NCI-H1092 (cell line): ENCODE data around the gene CREBBP.

Source experiments
- DNase-seq: peaks from one replicate; lab custom pipeline; 2025; lab: John Stamatoyannopoulos, UW

CREBBP gene

GRCh38 chr16:3824121-3824795 lies 56.3 kb downstream of the CREBBP start:
- no peak for DNase-seq

DNA sequence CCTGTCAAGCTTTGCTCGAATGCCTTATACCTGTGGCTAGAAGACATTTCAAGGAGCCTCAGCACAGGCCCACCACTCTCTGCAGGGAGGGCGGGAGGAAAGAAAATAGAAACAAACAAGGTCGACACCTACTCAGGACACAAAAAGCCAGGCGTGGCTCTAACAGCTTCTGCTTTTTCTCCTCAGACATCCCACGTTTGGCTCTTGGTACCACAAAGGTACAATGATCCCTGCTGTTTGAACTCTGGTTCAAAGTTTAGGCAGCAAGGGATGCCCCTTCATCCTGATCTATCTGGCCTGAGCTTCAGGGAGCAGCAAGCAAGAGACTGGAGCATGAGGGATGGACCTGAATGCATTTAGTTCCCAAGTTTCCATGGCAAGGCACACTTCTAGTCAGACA lies 57.1 kb downstream of the CREBBP start:
- DNase-seq = no peak

GRCh38 chr16:3822366-3823045 lies 58.0 kb downstream of the CREBBP start:
- DNase-seq = no peak

- DNase-seq = no peak
Observed at GRCh38 chr16:3821184-3821583, 59.3 kb downstream of the CREBBP start.

DNA sequence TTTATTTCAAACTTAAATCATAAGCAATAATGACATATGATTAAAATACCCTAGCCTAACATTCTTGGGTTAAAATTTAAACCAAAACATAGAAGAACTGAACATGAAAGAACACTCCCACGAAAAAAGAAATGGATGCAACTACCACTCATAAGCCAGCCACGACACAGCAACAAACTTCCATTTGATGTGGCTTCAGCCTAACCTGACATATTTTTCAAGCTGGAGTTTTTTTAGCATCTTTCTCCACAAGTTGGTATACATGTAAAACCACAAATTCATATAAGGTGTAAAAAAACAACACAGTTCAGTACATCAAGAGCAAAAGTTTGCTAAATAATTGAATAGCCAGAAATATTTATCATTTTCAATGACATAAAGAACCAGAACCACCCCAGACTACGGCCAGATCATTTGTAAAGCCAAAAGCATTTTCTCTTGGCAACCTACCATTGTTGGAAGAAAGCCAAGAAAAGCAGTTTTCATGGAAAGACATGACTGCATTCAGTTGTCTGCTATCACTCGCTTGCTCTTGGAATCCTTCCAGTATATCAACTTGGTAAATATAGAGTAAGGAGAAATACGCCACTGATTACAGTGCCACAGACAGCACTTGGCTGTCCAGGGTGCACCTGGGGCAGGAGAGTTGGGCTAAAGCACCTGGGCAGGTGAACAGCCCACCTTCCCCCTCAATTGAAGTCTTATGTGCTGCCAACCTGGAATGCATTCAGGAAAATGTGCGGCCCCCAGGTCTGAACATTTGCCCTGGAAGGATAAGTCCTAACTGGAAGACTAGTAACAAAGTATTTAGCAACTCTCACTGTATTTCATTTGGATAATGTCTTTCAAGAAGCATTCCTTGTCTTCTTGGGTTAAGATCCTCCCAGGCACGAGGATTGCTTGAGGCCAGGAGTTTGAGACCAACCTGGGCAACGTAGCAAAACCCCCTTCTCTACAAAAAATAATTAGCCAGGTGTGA lies 60.5 kb downstream of the CREBBP start:
- DNase-seq = peak; percentile 94

GRCh38 chr16:3819175-3819527 lies 61.4 kb downstream of the CREBBP start:
- no peak for DNase-seq

GRCh38 chr16:3816326-3816725 lies 64.2 kb downstream of the CREBBP start:
- no peak for DNase-seq

GRCh38 chr16:3814755-3815154 lies 65.8 kb downstream of the CREBBP start:
- DNase-seq = no peak

DNA sequence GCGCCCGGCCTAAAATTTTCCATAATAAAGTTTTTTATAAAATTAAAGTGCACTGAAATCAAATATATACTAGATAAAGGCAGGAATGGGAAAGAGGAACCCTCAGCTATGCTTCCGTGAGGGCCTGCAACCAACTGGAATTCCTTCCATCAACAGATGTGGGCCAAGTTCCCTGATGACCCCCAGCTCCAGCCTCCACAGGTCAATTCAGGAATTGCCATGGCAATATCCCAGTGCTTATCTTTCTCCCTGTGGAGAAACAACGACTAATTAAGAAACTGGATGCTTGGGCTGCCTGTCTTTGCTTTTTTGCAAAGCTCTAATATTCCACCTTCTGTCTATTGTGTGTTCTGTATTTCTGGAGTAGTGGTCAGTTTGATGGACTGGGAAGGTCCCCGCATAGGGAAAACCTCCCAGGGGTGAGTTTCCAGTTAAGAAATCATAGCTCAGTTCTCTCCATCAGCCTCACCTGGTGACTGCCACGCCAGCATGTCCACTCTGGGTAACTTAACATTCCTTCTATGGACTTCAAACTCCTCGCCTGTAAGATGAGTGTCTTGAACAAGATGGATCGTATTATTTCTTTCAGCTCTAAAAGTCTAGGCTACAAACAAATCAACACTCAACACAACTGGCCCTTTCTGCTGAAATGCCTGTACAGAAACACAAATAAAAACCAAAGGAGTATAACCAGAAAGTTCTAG lies 67.9 kb downstream of the CREBBP start:
- no peak for DNase-seq

GRCh38 chr16:3810818-3811217 lies 69.7 kb downstream of the CREBBP start:
- DNase-seq = no peak

DNA sequence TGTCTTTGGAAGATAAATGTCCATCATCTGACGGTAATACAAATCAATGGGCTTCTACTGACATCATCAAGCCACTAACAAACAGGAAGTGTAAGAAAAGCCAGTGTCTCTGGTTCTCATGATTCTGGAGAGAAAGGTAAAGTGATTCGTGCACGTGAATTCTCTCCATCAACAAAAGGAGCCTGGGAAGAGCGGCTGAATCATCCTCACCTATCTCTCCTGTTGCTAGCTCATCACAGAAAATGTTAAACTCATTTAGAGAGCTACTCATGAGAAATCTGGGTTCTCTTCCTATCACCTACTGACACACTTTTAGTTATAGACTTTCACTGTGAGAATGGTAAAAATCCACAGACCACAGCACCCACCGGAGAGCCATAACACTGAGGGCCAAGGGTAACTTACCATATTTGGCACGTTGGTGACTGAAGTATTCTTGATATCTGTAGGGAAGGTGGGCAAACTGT lies 70.3 kb downstream of the CREBBP start:
- DNase-seq = no peak

- DNase-seq = no peak
Observed at GRCh38 chr16:3808308-3809063, 72.0 kb downstream of the CREBBP start.

GRCh38 chr16:3807425-3808123 lies 72.9 kb downstream of the CREBBP start:
- no peak for DNase-seq

- no peak for DNase-seq
Observed at GRCh38 chr16:3804426-3805016, 76.0 kb downstream of the CREBBP start.

GRCh38 chr16:3800477-3801270 lies 79.8 kb downstream of the CREBBP start:
- no peak for DNase-seq

DNA sequence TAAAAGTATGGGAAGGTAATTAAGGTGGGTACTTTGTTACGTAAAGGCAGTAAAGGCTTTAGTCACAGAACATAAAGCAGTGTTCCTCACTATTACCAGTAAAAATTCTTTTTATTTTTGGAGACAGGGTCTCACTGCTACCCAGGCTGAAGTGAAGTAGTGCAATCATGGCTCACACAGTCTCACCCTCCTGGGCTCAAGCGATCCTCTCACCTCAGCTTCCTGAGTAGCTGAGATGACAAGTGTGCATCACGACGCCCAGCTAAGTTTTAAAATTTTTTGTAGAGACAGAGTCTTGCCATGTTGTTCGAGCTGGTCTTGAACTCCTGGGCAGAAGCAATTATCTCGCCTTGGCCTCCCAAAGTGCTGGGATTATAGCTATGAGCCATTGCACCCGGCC lies 80.5 kb downstream of the CREBBP start:
- DNase-seq = no peak

DNA sequence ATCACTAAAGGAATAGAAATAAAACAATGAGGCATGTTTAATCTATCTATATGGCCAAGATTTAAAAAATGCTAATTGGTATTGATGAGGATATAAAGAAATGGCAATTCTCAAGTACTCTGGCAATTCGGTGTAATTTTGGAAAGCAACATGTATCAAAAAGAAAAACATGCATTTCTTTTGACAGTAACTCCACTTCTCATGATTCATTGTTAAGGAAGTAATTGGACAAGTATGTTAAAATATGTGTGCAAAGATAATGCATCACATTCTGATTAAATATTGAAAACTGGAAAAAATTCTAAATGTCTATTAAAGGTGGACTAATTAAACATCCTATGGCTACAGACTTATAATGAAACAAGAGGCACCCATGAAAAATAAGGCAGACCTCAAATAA lies 81.2 kb downstream of the CREBBP start:
- no peak for DNase-seq

DNA sequence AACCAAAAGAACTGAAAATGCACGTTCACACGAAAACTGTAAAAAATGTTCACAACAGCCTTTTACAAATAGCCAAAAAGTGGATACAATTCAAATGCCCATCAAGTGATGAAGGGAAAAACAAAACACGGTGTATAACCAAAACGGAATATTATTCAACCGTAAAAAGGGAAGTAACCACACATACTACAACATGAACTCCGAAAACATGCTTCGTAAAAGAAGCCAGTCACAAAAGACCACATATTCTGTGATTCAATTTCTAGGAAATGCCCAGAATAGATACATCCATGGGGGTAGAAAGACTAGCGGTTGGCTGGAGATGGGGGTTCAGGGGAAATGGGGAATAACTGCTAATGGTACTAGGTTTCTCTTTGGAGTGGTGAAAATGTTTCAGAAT lies 81.7 kb downstream of the CREBBP start:
- DNase-seq = no peak
